Kidney (tissue), 14 donors: ENCODE results near the gene CLRN3. TPM values are rescaled to one million over a fixed set of nuclear protein-coding genes. Genes with fewer than 3 reads are reported as not detected.

ENCODE experiments used
- DNase-seq, 5 donors: peaks; one replicate each; pipeline ENCODE4 v3.0.0-alpha.2; 2013 to 2020
- FAIRE-seq: peaks from 2 replicates; lab custom pipeline; 2012; peaks lifted over from hg19 to GRCh38; lab: Jason Lieb, UNC
- H3K27ac ChIP-seq, 2 donors: one replicate each; pipeline ENCODE4 v1.7.0; 2013; ENCODE audit warnings: low read depth in 2 of 2, low read length in 2 of 2, inconsistent platforms in 1 of 2
- H3K27me3 ChIP-seq: one replicate; pipeline ENCODE4 v1.7.1; 2013; ENCODE audit warnings: low read length, inconsistent platforms; ENCODE audit not compliant: control insufficient read depth, insufficient read depth
- H3K36me3 ChIP-seq, 3 donors: one replicate each; pipeline versions ENCODE4 v1.7.0 to v1.7.1; 2013; ENCODE audit warnings: low read length in 3 of 3, control low read depth in 1 of 3, inconsistent platforms in 1 of 3; ENCODE audit not compliant: insufficient read depth in 3 of 3, control insufficient read depth in 2 of 3
- H3K4me1 ChIP-seq, 3 donors: one replicate each; pipeline versions ENCODE4 v1.7.0 to v1.7.1; 2013; ENCODE audit warnings: low read length in 3 of 3, inconsistent platforms in 1 of 3, low read depth in 1 of 3; ENCODE audit not compliant: control insufficient read depth in 2 of 3, insufficient read depth in 2 of 3
- H3K4me3 ChIP-seq, 3 donors: one replicate each; pipeline versions ENCODE4 v1.7.0 to v1.8.1; 2013; ENCODE audit warnings: low read length in 3 of 3, control low read depth in 1 of 3, inconsistent platforms in 1 of 3
- H3K9ac ChIP-seq, 3 donors: one replicate each; pipeline versions ENCODE4 v1.7.0 to v1.7.1; 2013; ENCODE audit warnings: low read length in 3 of 3, control low read depth in 1 of 3, inconsistent platforms in 1 of 3
- H3K9me3 ChIP-seq, 3 donors: one replicate each; pipeline versions ENCODE4 v1.7.0 to v1.7.1; 2013; ENCODE audit warnings: low read length in 3 of 3, control low read depth in 1 of 3, inconsistent platforms in 1 of 3; ENCODE audit not compliant: control insufficient read depth in 2 of 3, insufficient read depth in 1 of 3
- intact Hi-C: fragments of 100-400 bp; cut with DNase I; formaldehyde crosslinking; loops from one replicate; pipeline ENCODE4 v1.11.1; 2022
- polyA plus RNA-seq: library from polyadenylated mRNA; stranded (reverse); fragments of 350-450 nt; fragmentation: Illumina TruSeq; extraction: RNeasy Lipid Tissue Mini Kit (QIAGEN cat#74804); gene quantifications from one replicate; pipeline ENCODE4 v1.2.3, GENCODE V29; 2014; ENCODE audit warnings: low read depth, low replicate concordance; ENCODE audit not compliant: insufficient read depth
- total RNA-seq: library from RNA; stranded (reverse); fragmentation: NEBNext Ultra II Directional; extraction: Animal tissue kit (Norgen Biotek cat#: 25700); gene quantifications from one replicate; pipeline ENCODE4 v1.2.1, GENCODE V29; 2021
- TF ChIP-seq, protein P1 (sequence below): IDR thresholded peaks from 3 replicates; pipeline ENCODE4 v1.5.1; 2012; ENCODE audit warnings: mild to moderate bottlenecking, moderate library complexity, borderline replicate concordance; ENCODE audit not compliant: insufficient read depth; ENCODE audit errors: extremely low read depth
- donor health status: control.
- donor health status: control.
- donor health status: control.
- donor health status: control.
- donor health status: control.
- donor health status: DM: yes; HTN: yes; CAD: no.
- donor health status: Normal renal cell carcinoma (clear cell type).

CLRN3 gene
- total and polyA plus RNA-seq, 2 donors from 2014 or later: 9.4 to 42.1 TPM

- TF ChIP-seq, protein P1, sequence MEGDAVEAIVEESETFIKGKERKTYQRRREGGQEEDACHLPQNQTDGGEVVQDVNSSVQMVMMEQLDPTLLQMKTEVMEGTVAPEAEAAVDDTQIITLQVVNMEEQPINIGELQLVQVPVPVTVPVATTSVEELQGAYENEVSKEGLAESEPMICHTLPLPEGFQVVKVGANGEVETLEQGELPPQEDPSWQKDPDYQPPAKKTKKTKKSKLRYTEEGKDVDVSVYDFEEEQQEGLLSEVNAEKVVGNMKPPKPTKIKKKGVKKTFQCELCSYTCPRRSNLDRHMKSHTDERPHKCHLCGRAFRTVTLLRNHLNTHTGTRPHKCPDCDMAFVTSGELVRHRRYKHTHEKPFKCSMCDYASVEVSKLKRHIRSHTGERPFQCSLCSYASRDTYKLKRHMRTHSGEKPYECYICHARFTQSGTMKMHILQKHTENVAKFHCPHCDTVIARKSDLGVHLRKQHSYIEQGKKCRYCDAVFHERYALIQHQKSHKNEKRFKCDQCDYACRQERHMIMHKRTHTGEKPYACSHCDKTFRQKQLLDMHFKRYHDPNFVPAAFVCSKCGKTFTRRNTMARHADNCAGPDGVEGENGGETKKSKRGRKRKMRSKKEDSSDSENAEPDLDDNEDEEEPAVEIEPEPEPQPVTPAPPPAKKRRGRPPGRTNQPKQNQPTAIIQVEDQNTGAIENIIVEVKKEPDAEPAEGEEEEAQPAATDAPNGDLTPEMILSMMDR: no peak
- FAIRE-seq (no peak), DNase-seq (no peak)
- H3K4me3 ChIP-seq: no peak overlapping the region
- intact Hi-C loops: no loop called here
- no peak overlapping the region for H3K9ac ChIP-seq
- no peaks in the 10 kb centered on the region for H3K36me3 ChIP-seq
- H3K9me3 ChIP-seq: no peaks in the 10 kb centered on the region
- H3K27me3 ChIP-seq: no peaks in the 10 kb centered on the region
- H3K4me1 ChIP-seq: peaks cover 0 to 8% (median 0%) of the 10 kb centered on the region in 3 donors
- H3K27ac ChIP-seq: no peak overlapping the region
Observed at GRCh38 chr10:127903789-127904188, 11.0 kb upstream of the CLRN3 start.

DNA sequence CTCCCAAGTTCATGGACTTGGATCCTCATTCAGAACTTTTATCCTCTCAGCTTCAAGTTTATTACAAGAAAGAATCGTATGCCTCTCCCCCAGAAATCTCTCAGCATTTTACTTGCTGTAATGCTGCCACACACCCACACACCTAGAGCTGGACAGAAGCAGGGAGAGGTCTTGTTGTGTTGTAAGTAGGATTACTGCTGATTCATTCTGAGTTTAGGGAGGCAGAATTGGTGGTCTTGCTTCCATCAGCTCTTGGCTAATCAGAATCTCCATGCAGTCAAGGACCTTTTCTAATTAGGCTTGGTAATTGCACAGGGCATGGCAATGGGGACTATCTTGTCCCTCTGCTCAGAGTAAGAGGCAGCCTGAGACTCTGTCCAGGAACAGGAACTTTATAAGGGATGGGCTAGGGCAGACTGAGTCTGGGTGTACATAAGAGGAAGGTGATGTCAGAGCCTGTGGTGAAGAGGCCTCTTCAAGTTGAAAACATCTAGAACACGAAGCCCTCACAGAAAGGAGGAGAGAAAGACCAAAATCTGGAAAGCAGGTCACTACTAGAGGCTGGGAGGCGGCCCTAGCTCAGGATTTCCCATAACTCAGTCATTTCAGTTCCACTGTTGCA lies 7.1 kb upstream of the CLRN3 start:
- Histone ChIP-seq H3K9ac (no peak overlapping the region), H3K4me3 (no peak overlapping the region), H3K36me3 (no peaks in the 10 kb centered on the region), H3K27ac (no peak overlapping the region), H3K9me3 (peaks cover 0 to 1% (median 0%) of the 10 kb centered on the region in 3 donors), H3K27me3 (no peaks in the 10 kb centered on the region), H3K4me1 (no peaks in the 10 kb centered on the region)
- TF ChIP-seq, protein P1: no peak
- intact Hi-C loops: no loop called here
- FAIRE-seq (no peak), DNase-seq (no peak)

GRCh38 chr10:127897177-127897576 lies 4.4 kb upstream of the CLRN3 start:
- intact Hi-C loops: no loop called here
- Histone ChIP-seq H3K9me3 (peaks cover 0 to 1% (median 0%) of the 10 kb centered on the region in 3 donors), H3K9ac (no peak overlapping the region), H3K4me1 (no peaks in the 10 kb centered on the region), H3K27ac (no peak overlapping the region), H3K27me3 (no peaks in the 10 kb centered on the region), H3K36me3 (no peaks in the 10 kb centered on the region), H3K4me3 (no peak overlapping the region)
- no peak for FAIRE-seq
- DNase-seq: no peak
- TF ChIP-seq, protein P1: no peak
